Heart right ventricle (tissue), 16 donors: ENCODE measurements around the gene KRT40. TPM values are rescaled to one million over a fixed set of nuclear protein-coding genes. Genes with fewer than 3 reads are reported as not detected.

Experiments used
- ATAC-seq, 8 donors: fragments of 200-7000 bp; cut with Tn5 transposase; one replicate each; pipeline ENCODE4 v1.9.1; 2020; ENCODE audit warnings: mild to moderate bottlenecking in 8 of 8, moderate library complexity in 8 of 8, moderate number of reproducible peaks in 1 of 8
- DNase-seq, 2 donors: peaks; one replicate each; pipeline ENCODE4 v3.0.0-alpha.2; 2020
- H3K27ac ChIP-seq, 10 donors: fragments of 200-600 bp; sonication (generic) in 2 of 10; one replicate each; pipeline versions ENCODE4 v1.5.0 to v1.8.0; 2020 to 2022; ENCODE audit warnings: mild to moderate bottlenecking in 3 of 10
- H3K27me3 ChIP-seq, 7 donors: fragments of 200-600 bp; one replicate each; pipeline ENCODE4 v1.8.0; 2021 to 2022; ENCODE audit warnings: mild to moderate bottlenecking in 2 of 7
- H3K36me3 ChIP-seq, 9 donors: fragments of 200-600 bp; sonication (generic) in 1 of 9; one replicate each; pipeline versions ENCODE4 v1.5.0 to v1.8.0; 2020 to 2022; ENCODE audit warnings: mild to moderate bottlenecking in 2 of 9
- H3K4me1 ChIP-seq, 9 donors: fragments of 200-600 bp; sonication (generic) in 1 of 9; one replicate each; pipeline versions ENCODE4 v1.5.0 to v1.8.0; 2020 to 2022; ENCODE audit warnings: mild to moderate bottlenecking in 4 of 9
- H3K4me3 ChIP-seq, 10 donors: fragments of 200-600 bp; sonication (generic) in 2 of 10; one replicate each; pipeline versions ENCODE4 v1.5.0 to v1.8.0; 2020 to 2022; ENCODE audit warnings: mild to moderate bottlenecking in 7 of 10, moderate library complexity in 2 of 10
- H3K9me3 ChIP-seq, 11 donors: fragments of 200-600 bp in 10 of 11; sonication (generic) in 2 of 11; one replicate each; pipeline versions ENCODE4 v1.5.0 to v1.8.0; 2013 to 2022; ENCODE audit warnings: mild to moderate bottlenecking in 2 of 11, control low read depth in 1 of 11, moderate library complexity in 1 of 11
- CTCF ChIP-seq, 9 donors: fragments of 200-600 bp; sonication (generic) in 2 of 9; IDR thresholded peaks; one replicate each; pipeline versions ENCODE4 v1.5.0 to v1.8.0; 2021 to 2022; ENCODE audit warnings: antibody characterized with exemption in 9 of 9, mild to moderate bottlenecking in 5 of 9, moderate library complexity in 1 of 9
- WGBS, 2 donors: extraction: QIAGEN DNeasy Blood & Tissue Kit; methylation state at CpG; one replicate each; pipeline ENCODE4 v1.1.7; 2013; ENCODE audit warnings: inconsistent platforms in 1 of 2; 5-methylcytosine and 5-hydroxymethylcytosine counted together
- intact Hi-C, 10 donors: fragments of 100-400 bp; cut with DNase I; formaldehyde crosslinking; loops; one replicate each; pipeline versions ENCODE4 v1.11.1 to v1.14.2; 2022
- polyA plus RNA-seq, 2 donors: library from polyadenylated mRNA; stranded (reverse); fragments of 200-250 nt; gene quantifications; one replicate each; pipeline ENCODE4 v1.2.3, GENCODE V29; 2013
- total RNA-seq, 10 donors: library from RNA; stranded (reverse); fragmentation: NEBNext Ultra II Directional in 3 of 10; extraction: Animal tissue kit (Norgen Biotek cat#: 25700) in 3 of 10; gene quantifications; one replicate each; pipeline versions ENCODE4 v1.2.1 to v1.2.4, GENCODE V29; 2021 to 2023
- donor health status: Arrhythmogenic right ventricular cardiomyopathy.
- donor health status: ischemic (EF 13 %, LVEDD 7.1; RV severe dilation, severe dysfunction).
- donor health status: healthy with polysubstance abuse.
- donor health status: DM: no; HTN: yes; CAD: no.
- donor health status: DM: no; HTN: no; CAD: no.
- donor health status: ischemic (EF 25% LVEDD 6.9; RV normal size, moderate dysfunction).
- donor health status: ischemic (EF 25% LVEDD 5.7; RV mildly dilated, moderate dysfunction).
- donor health status: healthy.
- donor health status: DM: yes; HTN: yes; CAD: no.
- donor health status: Ischemic cardiomyopathy.
- donor health status: ischemic (EF 35%, LVEDD 5.7; RV mildly dilated, moderate dysfunction).
- donor health status: nonischemic (EF 11% LVEDD 7.7; RV severe dilation, severe dysfunction).
- donor health status: DM: yes; HTN: yes; CAD: no.
- donor health status: PGD.
- donor health status: ischemic (EF 29% LVEDD 5.4; RV normal size, mild dysfunction).
- donor health status: nonischemic (EF 23%, LVEDD 6.1; RV moderate dilation, normal function).

The KRT40 gene
- total and polyA plus RNA-seq, 12 donors, result not detected

- intact Hi-C loops, result no loop called here
- Histone ChIP-seq H3K4me1 (no peaks in the 10 kb centered on the region), H3K27me3 (peaks cover 0 to 58% (median 26%) of the 10 kb centered on the region in 7 donors), H3K4me3 (no peak overlapping the region), H3K9me3 (peaks cover 0 to 7% (median 0%) of the 10 kb centered on the region in 11 donors), H3K36me3 (no peaks in the 10 kb centered on the region), H3K27ac (no peak overlapping the region)
- 92 to 99% methylated on average over 2 of the region's 2 CpGs for WGBS, 2 donors
- no peak for TF ChIP-seq CTCF (IDR thresholded peaks at IDR 0.05)
- no peak for ATAC-seq
- DNase-seq, result no peak
These were observed 9.0 kb upstream of the KRT40 start for GRCh38 chr17:40993084-40993483.

- peaks cover 0 to 7% (median 0%) of the 10 kb centered on the region in 11 donors for H3K9me3 ChIP-seq
- H3K27ac ChIP-seq, result no peak overlapping the region
- H3K4me3 ChIP-seq, result no peak overlapping the region
- 81 to 83% methylated on average over 3 of the region's 3 CpGs for WGBS, 2 donors
- no peak for TF ChIP-seq CTCF (IDR thresholded peaks at IDR 0.05)
- no peak for ATAC-seq
- H3K27me3 ChIP-seq, result peaks cover 0 to 54% (median 26%) of the 10 kb centered on the region in 7 donors
- H3K36me3 ChIP-seq, result no peaks in the 10 kb centered on the region
- DNase-seq, result no peak
- no peaks in the 10 kb centered on the region for H3K4me1 ChIP-seq
- intact Hi-C loops, result no loop called here
These were observed 8.5 kb upstream of the KRT40 start for GRCh38 chr17:40992666-40993065.

- intact Hi-C loops, result no loop called here
- H3K36me3 ChIP-seq, result no peaks in the 10 kb centered on the region
- no peak overlapping the region for H3K4me3 ChIP-seq
- ATAC-seq, result no peak
- H3K9me3 ChIP-seq, result peaks cover 0 to 7% (median 0%) of the 10 kb centered on the region in 11 donors
- DNase-seq, result no peak
- TF ChIP-seq CTCF (IDR thresholded peaks at IDR 0.05), result no peak
- 58 to 59% methylated on average over 8 of the region's 8 CpGs for WGBS, 2 donors
- peaks cover 0 to 51% (median 16%) of the 10 kb centered on the region in 7 donors for H3K27me3 ChIP-seq
- H3K4me1 ChIP-seq, result no peaks in the 10 kb centered on the region
- H3K27ac ChIP-seq, result no peak overlapping the region
These were observed 2.8 kb upstream of the KRT40 start for GRCh38 chr17:40986920-40987319.

GRCh38 chr17:40981115-40981514 lies 3.0 kb downstream of the KRT40 start:
- peaks cover 0 to 47% (median 18%) of the 10 kb centered on the region in 7 donors for H3K27me3 ChIP-seq
- H3K36me3 ChIP-seq, result no peaks in the 10 kb centered on the region
- DNase-seq (no peak), ATAC-seq (no peak)
- TF ChIP-seq CTCF (IDR thresholded peaks at IDR 0.05), result no peak
- intact Hi-C loops, result no loop called here
- H3K27ac ChIP-seq, result no peak overlapping the region
- no peak overlapping the region for H3K4me3 ChIP-seq
- peaks cover 0 to 7% (median 0%) of the 10 kb centered on the region in 9 donors for H3K4me1 ChIP-seq
- WGBS, 2 donors, result 51 to 53% methylated on average over 5 of the region's 5 CpGs
- H3K9me3 ChIP-seq, result no peaks in the 10 kb centered on the region
